PC-9 (cell line): ENCODE data around the gene ASB13. TPM values are rescaled to one million over a fixed set of nuclear protein-coding genes. Genes with fewer than 3 reads are reported as not detected.

ENCODE experiments used
- BruUV-seq: library from RNA; stranded (reverse); fragments of 400-500 nt; replicated peaks from 2 replicates; lab custom pipeline; 2021; lab: Mats Ljungman, UMichigan
- CTCF ChIA-PET: fragments of 300-600 bp; sonication (Branson Sonifier 250); formaldehyde crosslinking; loops from one replicate; lab custom pipeline; 2022; ENCODE audit warnings: antibody characterized with exemption; lab: Charles Lee
- POLR2A ChIA-PET: fragments of 300-600 bp; sonication (Branson Sonifier 250); formaldehyde crosslinking; loops from one replicate; lab custom pipeline; 2022; ENCODE audit warnings: antibody characterized with exemption; ENCODE audit not compliant: unreplicated experiment; lab: Charles Lee
- DNase-seq, 2 experiments: peaks; one replicate each; pipeline versions ENCODE4 v3.0.0 to v3.0.0-alpha.2; 2015 to 2022; ENCODE audit warnings: mixed read lengths in 1 of 2
- H2AFZ ChIP-seq: fragments of 200-600 bp; sonication (generic); 2 replicates; pipeline ENCODE4 v1.8.1; 2017; ENCODE audit warnings: antibody characterized with exemption
- H3F3A ChIP-seq: fragments of 200-600 bp; sonication (generic); 2 replicates; pipeline ENCODE4 v1.8.1; 2017; ENCODE audit warnings: antibody characterized with exemption, mild to moderate bottlenecking, low read depth; ENCODE audit not compliant: insufficient read depth
- H3K27ac ChIP-seq: fragments of 200-600 bp; sonication (generic); 2 replicates; pipeline ENCODE4 v1.6.1; 2016; ENCODE audit warnings: mixed run types
- H3K27me3 ChIP-seq: fragments of 200-600 bp; sonication (generic); 2 replicates; pipeline ENCODE4 v1.6.1; 2016; ENCODE audit warnings: low read depth, mixed run types; ENCODE audit not compliant: insufficient read depth
- H3K36me3 ChIP-seq: fragments of 200-600 bp; sonication (generic); 2 replicates; pipeline ENCODE4 v1.6.1; 2016; ENCODE audit warnings: low read depth, mixed run types
- H3K4me1 ChIP-seq: fragments of 200-600 bp; sonication (generic); replicated peaks from 2 replicates; pipeline ENCODE4 v1.6.1; 2016; ENCODE audit warnings: mixed run types; ENCODE audit not compliant: insufficient read depth
- H3K4me2 ChIP-seq: fragments of 200-600 bp; sonication (generic); 2 replicates; pipeline ENCODE4 v1.6.1; 2017; ENCODE audit warnings: mixed run types
- H3K4me3 ChIP-seq: fragments of 200-600 bp; sonication (generic); 2 replicates; pipeline ENCODE4 v1.6.1; 2016; ENCODE audit warnings: mixed run types
- H3K79me2 ChIP-seq: fragments of 200-600 bp; sonication (generic); 2 replicates; pipeline ENCODE4 v1.6.1; 2017; ENCODE audit warnings: low read depth, mixed run types
- H3K9me2 ChIP-seq: fragments of 200-600 bp; sonication (generic); 2 replicates; pipeline ENCODE4 v1.8.1; 2017; ENCODE audit warnings: mild to moderate bottlenecking; ENCODE audit not compliant: insufficient read depth
- H3K9me3 ChIP-seq: fragments of 200-600 bp; sonication (generic); 2 replicates; pipeline ENCODE4 v1.8.1; 2016; ENCODE audit warnings: low read depth; ENCODE audit not compliant: insufficient read depth
- H4K20me1 ChIP-seq: fragments of 200-600 bp; sonication (generic); 2 replicates; pipeline ENCODE4 v1.8.1; 2017; ENCODE audit not compliant: insufficient read depth
- CTCF ChIP-seq: fragments of 200-600 bp; sonication (generic); conservative IDR thresholded peaks from 2 replicates; pipeline ENCODE4 v1.6.1; 2017; ENCODE audit warnings: mixed run types, antibody characterized with exemption, mild to moderate bottlenecking, moderate library complexity
- EZH2 ChIP-seq: fragments of 200-600 bp; sonication (generic); IDR thresholded peaks from 2 replicates; pipeline ENCODE4 v1.8.0; 2017; ENCODE audit warnings: antibody characterized with exemption, low read depth
- intact Hi-C: fragments of 100-400 bp; cut with micrococcal nuclease; formaldehyde crosslinking; loops from one replicate; pipeline ENCODE4 v1.10.0; 2022; ENCODE audit not compliant: unreplicated experiment
- total RNA-seq: library from RNA; stranded (reverse); gene quantifications from 2 replicates; pipeline ENCODE4 v1.2.3, GENCODE V29; 2021

ASB13 gene
- total RNA-seq, 1 experiment from 2014 or later, result 22.2 TPM

DNA sequence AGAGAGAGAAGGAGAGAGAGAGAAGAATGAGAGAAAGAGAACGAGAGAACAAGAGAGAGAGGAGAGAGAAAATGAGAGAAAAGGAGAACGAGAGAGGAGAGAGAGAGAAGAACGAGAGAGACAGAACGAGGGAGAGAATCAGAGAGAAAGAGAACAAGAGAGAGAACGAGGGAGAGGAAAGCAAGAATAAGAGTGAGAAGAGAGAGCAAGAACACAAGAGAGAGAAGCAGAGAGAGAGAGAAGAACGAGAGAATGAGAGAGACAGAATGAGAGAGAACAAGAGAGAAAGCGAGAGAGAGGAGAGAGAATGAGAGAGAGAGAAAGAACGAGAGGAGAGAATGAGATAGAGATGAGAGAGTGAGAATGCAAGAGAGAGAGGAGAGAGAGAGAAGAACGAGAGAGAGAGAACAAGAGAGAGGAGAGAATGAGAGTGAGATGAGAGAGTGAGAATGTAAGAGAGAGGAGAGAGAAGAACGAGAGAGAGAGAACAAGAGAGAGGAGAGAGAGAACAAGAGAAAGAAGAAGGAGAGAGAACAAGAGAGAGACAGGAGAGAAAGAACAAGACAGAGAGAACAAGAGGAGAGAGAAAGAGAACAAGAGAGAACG lies 68.2 kb downstream of the ASB13 start:
- Histone ChIP-seq H4K20me1 (no peaks in the 10 kb centered on the region), H3K4me3 (no peak overlapping the region), H2AFZ (no peak overlapping the region), H3K79me2 (peaks cover 25% of the 10 kb centered on the region), H3K9me3 (no peaks in the 10 kb centered on the region), H3K36me3 (no peaks in the 10 kb centered on the region), H3K27ac (peak overlapping the region; percentile 87; the same call in 1 of the 2 replicates), H3K4me1 (peaks cover 44% of the 10 kb centered on the region), H3K4me2 (no peak overlapping the region), H3F3A (peaks cover 25% of the 10 kb centered on the region), H3K9me2 (no peaks in the 10 kb centered on the region), H3K27me3 (no peaks in the 10 kb centered on the region)
- no peak for DNase-seq
- TF ChIP-seq CTCF (no peak), EZH2 (no peak)
- ChIA-PET POLR2A (no interaction called here), CTCF (no interaction called here)
- intact Hi-C loops, result no loop called here
- BruUV-seq, result no TSS peak

- Histone ChIP-seq H3K27ac (peak overlapping the region; percentile 87), H2AFZ (no peak overlapping the region), H3K36me3 (no peaks in the 10 kb centered on the region), H3K9me2 (no peaks in the 10 kb centered on the region), H3F3A (peaks cover 25% of the 10 kb centered on the region), H3K4me2 (peak overlapping the region; percentile 91), H3K9me3 (no peaks in the 10 kb centered on the region), H3K4me3 (peak overlapping the region; percentile 64; the same call in 1 of the 2 replicates), H3K79me2 (peaks cover 25% of the 10 kb centered on the region), H3K27me3 (no peaks in the 10 kb centered on the region), H3K4me1 (peaks cover 58% of the 10 kb centered on the region), H4K20me1 (no peaks in the 10 kb centered on the region)
- intact Hi-C loops, result loop anchor here (1.0 kb wide), 2 partner anchors 14 to 45 kb away; no protein-coding TSS in a partner anchor
- TF ChIP-seq CTCF, result no peak
- POLR2A ChIA-PET, result interaction anchor here (0.6 to 1.2 kb wide), 3 partner anchors 9 to 13 kb away, joined by 4 to 9 read pairs (median 4); no protein-coding TSS in a partner anchor
- CTCF ChIA-PET, result interaction anchor here (1.0 to 2.5 kb wide), 3 partner anchors 13 to 108 kb away, joined by 4 to 8 read pairs (median 5); no protein-coding TSS in a partner anchor
- peak; percentile 61 to 62 for DNase-seq
- BruUV-seq, result no TSS peak
Observed at GRCh38 chr10:5596611-5597341, 69.6 kb downstream of the ASB13 start.

DNA sequence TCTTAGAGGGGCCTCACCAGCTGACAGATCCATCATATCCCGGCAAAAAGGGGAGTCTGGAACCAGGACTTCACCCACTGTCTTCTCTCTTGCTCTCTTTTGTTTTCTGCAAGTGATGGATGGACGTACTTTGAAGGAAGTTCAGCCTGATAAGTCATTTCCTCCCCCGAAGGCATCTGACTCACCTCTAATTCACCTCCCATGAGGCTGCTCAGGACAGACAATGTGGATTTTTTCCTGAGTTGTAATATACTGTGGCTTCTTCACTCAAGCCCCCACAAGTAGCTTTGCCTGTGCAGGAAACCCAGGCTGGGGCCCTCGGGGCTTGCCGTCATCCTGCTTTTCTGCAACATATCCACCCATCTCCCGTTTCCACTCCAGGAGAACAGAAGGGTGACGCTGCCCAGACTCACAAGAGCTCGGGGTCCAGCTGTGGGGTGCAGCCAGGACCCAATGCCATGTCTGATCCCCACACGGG lies 70.4 kb downstream of the ASB13 start:
- intact Hi-C loops, result loop anchor here (1.0 kb wide), 2 partner anchors 14 to 45 kb away; no protein-coding TSS in a partner anchor
- Histone ChIP-seq H4K20me1 (no peaks in the 10 kb centered on the region), H3K79me2 (peaks cover 27% of the 10 kb centered on the region), H3K4me2 (peak overlapping the region; percentile 91), H3K9me3 (no peaks in the 10 kb centered on the region), H3K27ac (peak overlapping the region; percentile 87), H3K36me3 (no peaks in the 10 kb centered on the region), H3K9me2 (no peaks in the 10 kb centered on the region), H3K4me1 (peaks cover 66% of the 10 kb centered on the region), H3K27me3 (no peaks in the 10 kb centered on the region), H2AFZ (no peak overlapping the region), H3K4me3 (peak overlapping the region; percentile 64), H3F3A (peaks cover 27% of the 10 kb centered on the region)
- BruUV-seq, result no TSS peak
- peak; percentile 69 to 93 for DNase-seq
- CTCF ChIA-PET, result interaction anchor here (1.6 to 2.5 kb wide), 2 partner anchors 12 to 27 kb away, joined by 5 to 8 read pairs; no protein-coding TSS in a partner anchor
- POLR2A ChIA-PET, result interaction anchor here (0.6 to 1.2 kb wide), 4 partner anchors 9 to 30 kb away, joined by 4 to 9 read pairs (median 4); no protein-coding TSS in a partner anchor
- TF ChIP-seq CTCF (no peak), EZH2 (no peak)
